OCI-LY1 (cell line): ENCODE results near the gene CELF4.

Experiments
- EZH2 ChIP-seq: fragments of 200-600 bp; sonication (generic), shearing (Covaris generic); IDR thresholded peaks from 2 replicates; pipeline ENCODE4 v1.8.0; 2017; ENCODE audit warnings: borderline replicate concordance, mixed run types, mild to moderate bottlenecking, antibody characterized with exemption, low read length, moderate library complexity, mixed read lengths
- TF ChIP-seq, protein P1 (sequence below): fragments of 200-600 bp; sonication (generic), shearing (Covaris generic); IDR thresholded peaks from 2 replicates; pipeline ENCODE4 v1.5.1; 2017; ENCODE audit warnings: mild to moderate bottlenecking, antibody characterized with exemption, low read length, moderate library complexity, mixed read lengths

DNA sequence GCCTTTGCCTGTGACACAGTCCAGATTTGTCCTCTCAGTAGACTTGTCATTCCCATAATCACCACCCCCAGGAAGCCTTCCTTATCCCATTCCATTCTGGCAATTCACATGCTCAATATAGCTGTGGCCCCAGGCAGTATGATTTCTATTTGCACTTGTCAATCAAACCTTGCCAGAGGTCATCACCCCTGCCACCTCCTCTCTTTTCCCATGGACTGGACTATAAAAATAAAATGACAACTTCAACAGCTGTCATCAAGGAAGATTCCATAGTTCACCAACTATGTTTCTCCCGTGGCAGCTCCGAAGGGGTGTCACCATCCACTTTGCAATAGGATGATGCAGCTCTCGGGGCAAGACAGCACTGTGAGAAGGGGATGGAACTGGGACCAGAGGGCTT is 255.7 kb downstream of the CELF4 start:
- TF ChIP-seq, protein P1, sequence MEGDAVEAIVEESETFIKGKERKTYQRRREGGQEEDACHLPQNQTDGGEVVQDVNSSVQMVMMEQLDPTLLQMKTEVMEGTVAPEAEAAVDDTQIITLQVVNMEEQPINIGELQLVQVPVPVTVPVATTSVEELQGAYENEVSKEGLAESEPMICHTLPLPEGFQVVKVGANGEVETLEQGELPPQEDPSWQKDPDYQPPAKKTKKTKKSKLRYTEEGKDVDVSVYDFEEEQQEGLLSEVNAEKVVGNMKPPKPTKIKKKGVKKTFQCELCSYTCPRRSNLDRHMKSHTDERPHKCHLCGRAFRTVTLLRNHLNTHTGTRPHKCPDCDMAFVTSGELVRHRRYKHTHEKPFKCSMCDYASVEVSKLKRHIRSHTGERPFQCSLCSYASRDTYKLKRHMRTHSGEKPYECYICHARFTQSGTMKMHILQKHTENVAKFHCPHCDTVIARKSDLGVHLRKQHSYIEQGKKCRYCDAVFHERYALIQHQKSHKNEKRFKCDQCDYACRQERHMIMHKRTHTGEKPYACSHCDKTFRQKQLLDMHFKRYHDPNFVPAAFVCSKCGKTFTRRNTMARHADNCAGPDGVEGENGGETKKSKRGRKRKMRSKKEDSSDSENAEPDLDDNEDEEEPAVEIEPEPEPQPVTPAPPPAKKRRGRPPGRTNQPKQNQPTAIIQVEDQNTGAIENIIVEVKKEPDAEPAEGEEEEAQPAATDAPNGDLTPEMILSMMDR = no peak
- no peak for TF ChIP-seq EZH2
